ENCODE measurements around the gene PPIP5K1.

Gene PPIP5K1

GRCh38 chr15:43517354-43518196, 72.4 kb downstream of the PPIP5K1 start, which contains the start of gene MAP1A:
Gene MAP1A, plus strand, starts transcription at chr15:43517608. Its CDS starts 3,866 bp downstream, at chr15:43521474.
- DNase-seq (ENCODE audit: low read depth) = peak; percentile 54
- TF ChIP-seq, protein P1, sequence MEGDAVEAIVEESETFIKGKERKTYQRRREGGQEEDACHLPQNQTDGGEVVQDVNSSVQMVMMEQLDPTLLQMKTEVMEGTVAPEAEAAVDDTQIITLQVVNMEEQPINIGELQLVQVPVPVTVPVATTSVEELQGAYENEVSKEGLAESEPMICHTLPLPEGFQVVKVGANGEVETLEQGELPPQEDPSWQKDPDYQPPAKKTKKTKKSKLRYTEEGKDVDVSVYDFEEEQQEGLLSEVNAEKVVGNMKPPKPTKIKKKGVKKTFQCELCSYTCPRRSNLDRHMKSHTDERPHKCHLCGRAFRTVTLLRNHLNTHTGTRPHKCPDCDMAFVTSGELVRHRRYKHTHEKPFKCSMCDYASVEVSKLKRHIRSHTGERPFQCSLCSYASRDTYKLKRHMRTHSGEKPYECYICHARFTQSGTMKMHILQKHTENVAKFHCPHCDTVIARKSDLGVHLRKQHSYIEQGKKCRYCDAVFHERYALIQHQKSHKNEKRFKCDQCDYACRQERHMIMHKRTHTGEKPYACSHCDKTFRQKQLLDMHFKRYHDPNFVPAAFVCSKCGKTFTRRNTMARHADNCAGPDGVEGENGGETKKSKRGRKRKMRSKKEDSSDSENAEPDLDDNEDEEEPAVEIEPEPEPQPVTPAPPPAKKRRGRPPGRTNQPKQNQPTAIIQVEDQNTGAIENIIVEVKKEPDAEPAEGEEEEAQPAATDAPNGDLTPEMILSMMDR (conservative IDR thresholded peaks at IDR 0.05; ENCODE audit: control insufficient read depth, insufficient read depth, low read depth, low read length) = no peak
- H3K4me3 ChIP-seq (ENCODE audit: control insufficient read depth, low read depth, low read length) = peak within 1 kb of the TSS; percentile 85

DNA sequence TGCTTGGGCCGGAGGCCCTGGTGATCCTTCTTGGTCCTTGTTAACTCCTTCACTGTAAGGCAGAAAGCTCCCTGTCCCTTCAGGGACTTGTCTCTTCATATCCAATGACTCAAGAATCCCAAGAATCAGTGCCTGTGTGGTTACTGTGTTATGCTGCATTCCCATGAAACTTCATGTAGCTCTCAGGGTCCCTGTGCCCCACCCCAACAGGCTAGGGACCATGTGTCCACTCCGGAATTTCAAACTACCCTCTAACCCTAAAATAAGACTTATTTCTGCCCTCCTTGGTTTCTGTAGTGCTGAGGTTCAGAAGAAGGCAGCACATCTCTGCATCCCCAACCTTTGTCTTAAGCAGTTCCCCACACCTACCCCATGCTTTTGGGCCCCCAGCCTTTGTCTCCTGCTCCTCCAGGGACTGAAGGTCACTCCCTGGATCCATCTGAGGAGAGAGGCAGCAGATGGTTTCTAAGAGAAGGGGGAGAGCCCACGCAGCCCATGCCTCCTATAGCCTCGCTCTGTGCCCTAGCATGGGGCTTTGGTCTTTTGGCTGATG, 73.1 kb downstream of the PPIP5K1 start:
- H3K4me3 ChIP-seq (ENCODE audit: control insufficient read depth, low read depth, low read length) = peak overlapping the region; percentile 85
- TF ChIP-seq, protein P1 (conservative IDR thresholded peaks at IDR 0.05; ENCODE audit: control insufficient read depth, insufficient read depth, low read depth, low read length) = no peak

GRCh38 chr15:43516185-43516584, 73.8 kb downstream of the PPIP5K1 start:
- TF ChIP-seq, protein P1 (conservative IDR thresholded peaks at IDR 0.05; ENCODE audit: control insufficient read depth, insufficient read depth, low read depth, low read length) = no peak
- peak; percentile 78 for DNase-seq (ENCODE audit: low read depth)
- H3K4me3 ChIP-seq (ENCODE audit: control insufficient read depth, low read depth, low read length) = no peak overlapping the region

More for the DNA sequence above, 73.1 kb downstream of the PPIP5K1 start:
- DNase-seq (ENCODE audit: low read depth) = peak; percentile 59

- H3K4me3 ChIP-seq (ENCODE audit: control insufficient read depth, low read depth, low read length) = no peak overlapping the region
- TF ChIP-seq, protein P1 (conservative IDR thresholded peaks at IDR 0.05; ENCODE audit: control insufficient read depth, insufficient read depth, low read depth, low read length) = no peak
- DNase-seq (ENCODE audit: low read depth) = no peak
These were observed 74.3 kb downstream of the PPIP5K1 start for GRCh38 chr15:43515741-43516140.

DNA sequence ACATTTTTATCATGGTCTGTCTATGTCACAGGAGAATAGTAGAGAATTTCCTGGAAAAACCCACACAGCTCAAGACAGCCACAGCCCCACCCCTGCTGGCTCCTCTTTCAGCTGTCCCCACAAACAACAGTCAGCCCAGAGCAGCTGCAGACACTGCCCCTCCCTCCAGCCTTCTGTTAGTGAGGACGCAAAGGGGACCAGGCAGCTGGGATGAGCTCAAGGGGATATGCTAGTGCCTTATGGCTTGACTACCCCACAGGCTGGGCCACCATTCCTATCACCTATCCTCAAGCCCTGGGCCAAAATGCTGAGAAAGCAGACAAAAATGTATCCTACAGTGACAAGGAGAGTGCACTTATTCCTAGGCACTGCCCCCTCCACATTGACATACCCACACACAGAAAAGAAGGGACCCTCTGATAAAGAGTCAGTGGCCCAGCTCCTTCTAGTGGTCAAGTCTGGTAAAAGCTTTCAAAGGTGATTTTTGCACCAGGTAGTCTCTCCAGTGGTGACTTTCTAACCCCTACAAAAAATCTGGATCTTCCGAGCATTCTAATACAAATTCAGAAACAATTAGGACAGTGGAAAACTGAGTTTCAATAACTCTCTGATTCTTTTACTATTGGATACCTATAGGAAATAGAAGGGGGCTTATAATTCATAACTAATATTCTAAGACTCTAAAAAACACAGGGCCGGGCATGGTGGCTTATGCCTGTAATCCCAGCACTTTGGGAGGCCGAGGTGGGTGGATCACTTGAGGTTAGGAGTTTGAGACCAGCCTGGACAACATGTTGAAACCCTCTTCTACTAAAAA, 75.6 kb downstream of the PPIP5K1 start:
- TF ChIP-seq, protein P1 (conservative IDR thresholded peaks at IDR 0.05; ENCODE audit: control insufficient read depth, insufficient read depth, low read depth, low read length) = peak; percentile 67
- DNase-seq (ENCODE audit: low read depth) = peak; percentile 38
- no peak overlapping the region for H3K4me3 ChIP-seq (ENCODE audit: control insufficient read depth, low read depth, low read length)

DNA sequence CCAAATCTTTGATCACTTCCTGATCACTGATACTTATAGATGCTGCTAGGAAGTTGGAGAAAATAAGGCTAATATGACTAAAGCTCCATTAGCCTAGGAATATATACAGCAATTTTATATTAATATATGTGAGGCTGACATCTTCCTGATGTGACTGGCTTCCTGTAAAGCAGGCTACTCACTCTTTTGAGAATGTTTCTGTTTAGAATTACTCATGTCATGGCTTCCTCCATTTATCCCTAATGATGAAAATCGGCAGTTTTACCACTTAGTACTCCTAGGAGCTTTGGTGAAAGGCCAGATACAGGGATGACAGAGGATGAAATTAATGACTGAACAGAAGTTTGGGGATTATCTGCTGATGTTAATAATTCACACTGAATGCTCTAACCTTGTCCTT, 76.5 kb downstream of the PPIP5K1 start:
- TF ChIP-seq, protein P1 (conservative IDR thresholded peaks at IDR 0.05; ENCODE audit: control insufficient read depth, insufficient read depth, low read depth, low read length) = no peak
- H3K4me3 ChIP-seq (ENCODE audit: control insufficient read depth, low read depth, low read length) = no peak overlapping the region
- DNase-seq (ENCODE audit: low read depth) = peak; percentile 46
